Stimulated activated CD8-positive, alpha-beta memory T cell treated with anti-CD3 and anti-CD28 coated beads, Interleukin-15, amount 100 ng/mL, for 1 hour (primary cell): ENCODE results near the gene SEBOX.

Experiments used
- DNase-seq: peaks from one replicate; pipeline ENCODE4 v3.0.0-alpha.2; 2020; ENCODE audit warnings: low read depth

Gene SEBOX

GRCh38 chr17:28317966-28318758 is 46.8 kb downstream of the SEBOX start:
- no peak for DNase-seq

GRCh38 chr17:28317099-28317965 is 47.7 kb downstream of the SEBOX start:
- no peak for DNase-seq

- DNase-seq: no peak
Measured at GRCh38 chr17:28315846-28316705, 48.9 kb downstream of the SEBOX start.

- DNase-seq: no peak
Measured at GRCh38 chr17:28313841-28314240, 51.2 kb downstream of the SEBOX start.
